ENCODE results near the gene MCM7. TPM values are rescaled to one million over a fixed set of nuclear protein-coding genes. Genes with fewer than 3 reads are reported as not detected.

MCM7 gene
- total and polyA plus RNA-seq, 2 of the 4 experiments (the other 2 are of a cell fraction) = 104 to 137 TPM

DNA sequence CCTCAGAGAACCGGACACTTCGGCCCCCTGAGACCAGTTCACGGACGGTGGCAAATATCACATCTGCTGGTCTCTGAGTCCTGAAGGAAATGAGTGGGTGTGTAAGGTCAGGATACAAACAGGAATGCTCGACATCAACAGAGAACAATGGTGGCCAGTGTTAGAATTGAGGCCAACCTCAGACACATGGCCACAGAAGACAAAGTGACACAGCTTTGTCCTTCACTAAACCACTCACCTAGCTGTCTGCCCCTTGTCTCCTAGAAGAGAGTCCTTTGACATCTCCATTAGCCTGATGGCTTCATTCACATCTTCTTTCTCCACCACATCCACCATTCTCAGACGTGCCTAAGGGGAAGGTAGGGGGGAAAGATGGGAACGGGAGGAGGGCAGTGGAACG is 8.1 kb downstream of the MCM7 start:
- Histone ChIP-seq H2BK20ac (ENCODE audit: low read depth, low read length) (no peak overlapping the region), H2BK120ac (ENCODE audit: low read depth, low read length) (no peak overlapping the region), H4K8ac (ENCODE audit: low read depth in 2 of 2, low read length in 2 of 2) (no peak overlapping the region), H3K9me1 (ENCODE audit: insufficient read depth, low read length) (peaks cover 9% of the 10 kb centered on the region), H3K9ac (ENCODE audit: low read depth, low read length) (no peak overlapping the region), H3K56ac (ENCODE audit: extremely low read depth, insufficient read depth, low read length) (no peak overlapping the region), H2AFZ (replicated peaks; ENCODE audit: low read length, poor library complexity) (no peak overlapping the region), H3K4me3 (ENCODE audit: insufficient read depth, low read depth, low read length) (no peak overlapping the region), H3K18ac (ENCODE audit: low read depth, low read length) (no peak overlapping the region), H2BK5ac (ENCODE audit: low read depth, low read length, poor library complexity, severe bottlenecking) (no peak overlapping the region), H3K4me1 (ENCODE audit: control insufficient read depth, insufficient read depth, low read length) (peaks cover 8% of the 10 kb centered on the region), H3K27ac (ENCODE audit: insufficient read depth, low read length) (no peak overlapping the region), H4K20me1 (ENCODE audit: insufficient read depth, low read length) (peaks cover 15% of the 10 kb centered on the region), H2BK15ac (ENCODE audit: low read depth, low read length) (no peak overlapping the region), H3K27me3 (ENCODE audit: control insufficient read depth, insufficient read depth, low read length) (no peaks in the 10 kb centered on the region), H3K9me3 (ENCODE audit: control insufficient read depth, insufficient read depth, low read length) (no peaks in the 10 kb centered on the region), H2AK9ac (replicated peaks; ENCODE audit: low read depth, low read length, poor library complexity) (peak overlapping the region; percentile 66), H3K23ac (ENCODE audit: low read depth, low read length) (0 out of 2 replicates have a peak overlapping the region, but pooled peaks have one; percentile 24), H3K36me3 (ENCODE audit: control insufficient read depth, insufficient read depth, low read length) (peaks cover 67% of the 10 kb centered on the region), H2AK5ac (ENCODE audit: low read depth, low read length) (peak overlapping the region; percentile 14; the same call in 1 of the 2 replicates), H3K4me2 (ENCODE audit: low read depth, low read length) (no peak overlapping the region), H3K14ac (replicated peaks; ENCODE audit: low read depth, low read length) (no peak overlapping the region), H4K91ac (ENCODE audit: insufficient read depth, low read depth, low read length) (no peak overlapping the region), H3K79me1 (ENCODE audit: low read depth in 1 of 2, low read length in 2 of 2) (peaks cover 37 to 81% of the 10 kb centered on the region in 2 experiments), H3K4ac (ENCODE audit: low read depth, low read length) (no peak overlapping the region), H4K5ac (ENCODE audit: low read depth, low read length) (no peak overlapping the region)
- TF ChIP-seq RFX5 (IDR thresholded peaks at IDR 0.05; ENCODE audit: low read depth, low read length) = no peak
- no peak for TF ChIP-seq FOS (IDR thresholded peaks at IDR 0.05; ENCODE audit: low read depth, low read length)
- TF ChIP-seq POLR2A (IDR thresholded peaks at IDR 0.05; ENCODE audit: low read depth, low read length) = no peak
- intact Hi-C loops (cut with micrococcal nuclease) = no loop called here
- dilution Hi-C loops (cut with HindIII; ENCODE audit: low sequenced_read_pairs, unreplicated experiment) = no loop called here
- 85% methylated on average over 4 of the region's 8 CpGs; no CpG with 5 or more reads in 1 of the 2 experiments for WGBS, 2 experiments (ENCODE audit: extremely low coverage in 2 of 2, insufficient read length in 1 of 2)
- ChIA-PET CTCF (no interaction called here), POLR2A (ENCODE audit: unreplicated experiment) (no interaction called here)
- no peak for DNase-seq
- no peak for ATAC-seq (ENCODE audit: low read depth)
- in situ Hi-C loops (cut with MboI; ENCODE audit: low sequenced_read_pairs) = no loop called here
- BruUV-seq (replicated peaks) = no TSS peak
